ENCODE measurements around the gene DGCR8.
A peak's percentile ranks its signal among the peaks of the same experiment; 100 is the strongest.
"Not testable (repeated sequence)": the region's sequence is repeated elsewhere in the genome, so short reads cannot be mapped to it uniquely, and the experiment has no call there.

The DGCR8 gene

GRCh38 chr22:20053407-20054033, 26.5 kb upstream of the DGCR8 start:
- DNase-seq = no peak

- no peak for DNase-seq
These were observed 26.0 kb upstream of the DGCR8 start for GRCh38 chr22:20054034-20054427.

- no peak for DNase-seq
These were observed 25.6 kb upstream of the DGCR8 start for GRCh38 chr22:20054485-20054884.

GRCh38 chr22:20055144-20055543, 24.9 kb upstream of the DGCR8 start:
- DNase-seq = no peak

- DNase-seq = no peak
These were observed 24.4 kb upstream of the DGCR8 start for GRCh38 chr22:20055654-20056053.

- DNase-seq = no peak
These were observed 23.9 kb upstream of the DGCR8 start for GRCh38 chr22:20056161-20056560.

- no peak for DNase-seq
These were observed 23.2 kb upstream of the DGCR8 start for GRCh38 chr22:20056696-20057386.

GRCh38 chr22:20057596-20058268, 22.3 kb upstream of the DGCR8 start:
- no peak for DNase-seq

- DNase-seq = no peak
These were observed 20.9 kb upstream of the DGCR8 start for GRCh38 chr22:20058989-20059770.

- DNase-seq = no peak
These were observed 19.2 kb upstream of the DGCR8 start for GRCh38 chr22:20060700-20061480.

GRCh38 chr22:20061481-20061861, 18.6 kb upstream of the DGCR8 start:
- no peak for DNase-seq

- DNase-seq = no peak
These were observed 17.8 kb upstream of the DGCR8 start for GRCh38 chr22:20062043-20062765.

- DNase-seq = peak; percentile 10
These were observed 17.3 kb upstream of the DGCR8 start for GRCh38 chr22:20062766-20063083.

GRCh38 chr22:20063271-20064139, 16.5 kb upstream of the DGCR8 start:
- no peak for DNase-seq

GRCh38 chr22:20064140-20064480, 15.9 kb upstream of the DGCR8 start:
- no peak for DNase-seq

GRCh38 chr22:20064545-20065262, 15.3 kb upstream of the DGCR8 start:
- DNase-seq = no peak

- DNase-seq = no peak
These were observed 14.0 kb upstream of the DGCR8 start for GRCh38 chr22:20065896-20066616.

- DNase-seq = no peak
These were observed 13.2 kb upstream of the DGCR8 start for GRCh38 chr22:20066617-20067383.

- not testable (repeated sequence) for DNase-seq
These were observed 12.7 kb upstream of the DGCR8 start for GRCh38 chr22:20067384-20067682.
